ENCODE results near the gene LIN28B. TPM values are rescaled to one million over a fixed set of nuclear protein-coding genes. Genes with fewer than 3 reads are reported as not detected.
"Not testable (repeated sequence)": the region's sequence is repeated elsewhere in the genome, so short reads cannot be mapped to it uniquely, and the experiment has no call there.

Gene LIN28B
- total and polyA plus RNA-seq, 10 donors = not detected

- Histone ChIP-seq H3K9me3 (no peaks in the 10 kb centered on the region), H3K27me3 (replicated peaks in 1 of 7) (no peaks in the 10 kb centered on the region), H3K4me3 (no peak overlapping the region), H3K36me3 (no peaks in the 10 kb centered on the region), H3K27ac (no peak overlapping the region), H3K4me1 (no peaks in the 10 kb centered on the region)
- no peak for DNase-seq
- intact Hi-C loops (cut with DNase I; ENCODE audit: low total_unique reads) = no loop called here
- WGBS, 5 donors = 84 to 98% (median 94%) methylated on average over 3 of the region's 3 CpGs
- TF ChIP-seq POLR2AphosphoS5 (IDR thresholded peaks at IDR 0.05) = no peak
- TF ChIP-seq POLR2A (IDR thresholded peaks at IDR 0.05) = no peak
- TF ChIP-seq, protein P1, sequence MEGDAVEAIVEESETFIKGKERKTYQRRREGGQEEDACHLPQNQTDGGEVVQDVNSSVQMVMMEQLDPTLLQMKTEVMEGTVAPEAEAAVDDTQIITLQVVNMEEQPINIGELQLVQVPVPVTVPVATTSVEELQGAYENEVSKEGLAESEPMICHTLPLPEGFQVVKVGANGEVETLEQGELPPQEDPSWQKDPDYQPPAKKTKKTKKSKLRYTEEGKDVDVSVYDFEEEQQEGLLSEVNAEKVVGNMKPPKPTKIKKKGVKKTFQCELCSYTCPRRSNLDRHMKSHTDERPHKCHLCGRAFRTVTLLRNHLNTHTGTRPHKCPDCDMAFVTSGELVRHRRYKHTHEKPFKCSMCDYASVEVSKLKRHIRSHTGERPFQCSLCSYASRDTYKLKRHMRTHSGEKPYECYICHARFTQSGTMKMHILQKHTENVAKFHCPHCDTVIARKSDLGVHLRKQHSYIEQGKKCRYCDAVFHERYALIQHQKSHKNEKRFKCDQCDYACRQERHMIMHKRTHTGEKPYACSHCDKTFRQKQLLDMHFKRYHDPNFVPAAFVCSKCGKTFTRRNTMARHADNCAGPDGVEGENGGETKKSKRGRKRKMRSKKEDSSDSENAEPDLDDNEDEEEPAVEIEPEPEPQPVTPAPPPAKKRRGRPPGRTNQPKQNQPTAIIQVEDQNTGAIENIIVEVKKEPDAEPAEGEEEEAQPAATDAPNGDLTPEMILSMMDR (IDR thresholded peaks at IDR 0.05 in 8 of 11, conservative IDR thresholded peaks at IDR 0.05 in 3 of 11) = no peak
Observed at GRCh38 chr6:104987218-104987617, 30.3 kb downstream of the LIN28B start.

DNA sequence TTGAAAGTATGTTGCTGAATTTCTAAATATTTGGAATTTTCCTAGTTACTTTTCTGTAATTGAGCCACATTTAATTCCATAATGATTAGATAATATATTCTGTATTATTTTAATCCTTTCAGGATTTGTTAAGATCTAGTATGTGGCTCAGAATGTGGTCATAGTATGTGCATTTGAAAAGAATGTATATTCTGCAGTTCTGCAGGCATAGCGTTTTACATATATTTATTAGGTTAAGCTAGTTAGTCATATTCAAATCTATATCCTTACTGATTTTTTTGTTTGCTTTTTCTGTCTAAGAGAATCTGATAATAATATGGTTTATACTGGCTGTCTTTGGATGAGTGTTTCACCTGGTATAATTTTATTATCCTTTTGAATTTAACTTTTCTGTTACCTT, 33.2 kb downstream of the LIN28B start:
- Histone ChIP-seq H3K36me3 (no peaks in the 10 kb centered on the region), H3K9me3 (no peaks in the 10 kb centered on the region), H3K4me3 (no peak overlapping the region), H3K27ac (no peak overlapping the region), H3K4me1 (no peaks in the 10 kb centered on the region), H3K27me3 (replicated peaks in 1 of 7) (peaks cover 0 to 7% (median 0%) of the 10 kb centered on the region in 7 donors)
- DNase-seq = no peak
- intact Hi-C loops (cut with DNase I; ENCODE audit: low total_unique reads) = no loop called here
- TF ChIP-seq, protein P1 (IDR thresholded peaks at IDR 0.05 in 8 of 11, conservative IDR thresholded peaks at IDR 0.05 in 3 of 11) = no peak
- no peak for TF ChIP-seq POLR2AphosphoS5 (IDR thresholded peaks at IDR 0.05)
- no peak for TF ChIP-seq POLR2A (IDR thresholded peaks at IDR 0.05)
- 91 to 96% (median 94%) methylated on average over 1 of the region's 1 CpG for WGBS, 5 donors

- DNase-seq; H3K4me1 ChIP-seq; H3K27me3 ChIP-seq (replicated peaks in 1 of 7); H3K9me3 ChIP-seq; H3K4me3 ChIP-seq; intact Hi-C loops (cut with DNase I; ENCODE audit: low total_unique reads); H3K36me3 ChIP-seq; H3K27ac ChIP-seq: not testable (repeated sequence)
- 90 to 96% (median 95%) methylated on average over 20 to 37 of the region's 37 CpGs for WGBS, 5 donors
Observed at GRCh38 chr6:104991062-104991461, 34.2 kb downstream of the LIN28B start.

DNA sequence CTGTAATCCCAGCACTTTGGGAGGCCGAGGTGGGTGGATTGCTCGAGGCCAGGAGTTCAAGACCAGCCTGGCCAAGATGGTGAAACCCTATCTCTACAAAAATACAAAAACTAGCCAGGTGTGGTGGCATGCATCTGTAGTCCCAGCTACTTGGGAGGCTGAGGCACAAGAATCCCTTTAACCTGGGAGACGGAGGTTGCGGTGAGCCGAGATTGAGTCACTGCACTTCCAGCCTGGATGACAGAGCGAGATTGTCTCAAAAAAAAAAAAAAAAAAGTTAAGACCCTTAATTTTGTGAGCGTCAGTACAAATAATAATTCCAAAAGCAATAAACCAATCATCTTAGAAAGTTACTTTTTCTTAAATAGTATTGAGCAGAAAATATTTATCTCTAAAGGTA, 36.7 kb downstream of the LIN28B start:
- DNase-seq; H3K27ac ChIP-seq; H3K4me3 ChIP-seq; H3K4me1 ChIP-seq; intact Hi-C loops (cut with DNase I; ENCODE audit: low total_unique reads); H3K9me3 ChIP-seq; H3K27me3 ChIP-seq (replicated peaks in 1 of 7); H3K36me3 ChIP-seq: not testable (repeated sequence)
- WGBS, 5 donors = 82 to 95% (median 90%) methylated on average over 7 of the region's 7 CpGs

GRCh38 chr6:104995989-104996617, 39.2 kb downstream of the LIN28B start:
- no peak for DNase-seq
- no peaks in the 10 kb centered on the region for H3K9me3 ChIP-seq
- peaks cover 0 to 7% (median 0%) of the 10 kb centered on the region in 7 donors for H3K27me3 ChIP-seq (replicated peaks in 1 of 7)
- H3K4me1 ChIP-seq = no peaks in the 10 kb centered on the region
- H3K27ac ChIP-seq = no peak overlapping the region
- 84 to 93% (median 91%) methylated on average over 2 of the region's 2 CpGs for WGBS, 5 donors
- no peak for TF ChIP-seq POLR2AphosphoS5 (IDR thresholded peaks at IDR 0.05)
- TF ChIP-seq, protein P1 (IDR thresholded peaks at IDR 0.05 in 8 of 11, conservative IDR thresholded peaks at IDR 0.05 in 3 of 11) = no peak
- no peak for TF ChIP-seq POLR2A (IDR thresholded peaks at IDR 0.05)
- no peak overlapping the region for H3K4me3 ChIP-seq
- intact Hi-C loops (cut with DNase I; ENCODE audit: low total_unique reads) = no loop called here
- H3K36me3 ChIP-seq = no peaks in the 10 kb centered on the region

All from spleen (tissue), 11 donors.